A549 (cell line): ENCODE data around the gene CDKN1B. TPM values are rescaled to one million over a fixed set of nuclear protein-coding genes. Genes with fewer than 3 reads are reported as not detected.

Experiments
- ATAC-seq, 2 experiments: fragments of 200-7000 bp in 1 of 2; fragments of >200 bp in 1 of 2; cut with Nextera tagmentation in 1 of 2; cut with Tn5 transposase in 1 of 2; 3 replicates each; pipeline versions ENCODE4 v1.8.0 to v1.9.1; 2018 to 2020; ENCODE audit warnings: mild to moderate bottlenecking in 1 of 2, moderate library complexity in 1 of 2
- CTCF ChIA-PET: fragments of 300-600 bp; sonication (Branson Sonifier 250); formaldehyde crosslinking; extraction: SDS; loops from one replicate; lab custom pipeline; 2021; ENCODE audit warnings: antibody characterized with exemption, inconsistent platforms; lab: Yijun Ruan, JAX
- POLR2A ChIA-PET: fragments of 350-600 bp; formaldehyde crosslinking; extraction: SDS; loops from one replicate; lab custom pipeline; 2021; ENCODE audit warnings: antibody characterized with exemption, inconsistent platforms; lab: Yijun Ruan, JAX
- DNase-seq, 2 experiments: peaks; one replicate each; pipeline versions ENCODE4 v3.0.0 to v3.0.0-alpha.2; 2011 to 2016; ENCODE audit warnings: low read depth in 1 of 2, low spot score in 1 of 2
- FAIRE-seq: peaks from 2 replicates; lab custom pipeline; 2011; peaks lifted over from hg19 to GRCh38; lab: Jason Lieb, UNC
- H3K27ac ChIP-seq, 2 experiments: fragments of >200 bp; sonication (Bioruptor Twin); formaldehyde crosslinking; 3 replicates each; pipeline ENCODE4 v1.5.1; 2016 to 2017
- H3K4me1 ChIP-seq: fragments of >200 bp; sonication (Bioruptor Twin); formaldehyde crosslinking; 3 replicates; pipeline ENCODE4 v1.6.1; 2016
- H3K4me2 ChIP-seq: fragments of >200 bp; sonication (Bioruptor Twin); formaldehyde crosslinking; 3 replicates; pipeline ENCODE4 v1.6.1; 2016
- H3K4me3 ChIP-seq: fragments of >200 bp; sonication (Bioruptor Twin); formaldehyde crosslinking; 3 replicates; pipeline ENCODE4 v1.5.1; 2016
- H3K9me3 ChIP-seq: fragments of >200 bp; sonication (Bioruptor Twin); formaldehyde crosslinking; 3 replicates; pipeline ENCODE4 v1.6.1; 2016
- CBX8 ChIP-seq: fragments of 200-600 bp; sonication (generic); IDR thresholded peaks from 2 replicates; pipeline ENCODE4 v1.6.1; 2016
- CHD4 ChIP-seq: fragments of 200-600 bp; sonication (generic); IDR thresholded peaks from 2 replicates; pipeline ENCODE4 v1.6.1; 2016; ENCODE audit warnings: antibody characterized with exemption, mild to moderate bottlenecking, borderline replicate concordance
- ESRRA ChIP-seq: fragments of 150-350 bp; IDR thresholded peaks from 2 replicates; pipeline ENCODE4 v1.6.1; 2014; ENCODE audit warnings: mild to moderate bottlenecking, low read length, borderline replicate concordance
- FOXS1 ChIP-seq: fragments of 250-450 bp; sonication (Bioruptor Pico); IDR thresholded peaks from 2 replicates; pipeline ENCODE4 v1.5.0; 2020; ENCODE audit warnings: mild to moderate bottlenecking, moderate library complexity
- GATA3 ChIP-seq: IDR thresholded peaks from 2 replicates; pipeline ENCODE4 v1.6.1; 2012; ENCODE audit warnings: borderline replicate concordance
- HDAC2 ChIP-seq: fragments of 200-600 bp; sonication (generic); IDR thresholded peaks from 2 replicates; pipeline ENCODE4 v1.6.1; 2016
- JUN ChIP-seq, 2 experiments: fragments of >200 bp; sonication (Bioruptor Twin); formaldehyde crosslinking; IDR thresholded peaks; 2 replicates in 1 of 2; 3 replicates in 1 of 2; pipeline ENCODE4 v1.6.1; 2016 to 2017
- KDM5A ChIP-seq: fragments of 200-600 bp; sonication (generic); IDR thresholded peaks from 2 replicates; pipeline ENCODE4 v1.6.1; 2016; ENCODE audit warnings: antibody characterized with exemption, mild to moderate bottlenecking
- MAFK ChIP-seq: fragments of 450-650 bp; IDR thresholded peaks from 2 replicates; pipeline ENCODE4 v1.6.1; 2014; ENCODE audit not compliant: partially characterized antibody
- MYC ChIP-seq: IDR thresholded peaks from 2 replicates; pipeline ENCODE4 v1.6.1; 2012; ENCODE audit warnings: mild to moderate bottlenecking, inconsistent platforms, low read length, improper control_type of control experiment, borderline replicate concordance
- NPAS2 ChIP-seq: fragments of 250-450 bp; sonication (Bioruptor Pico); IDR thresholded peaks from 2 replicates; pipeline ENCODE4 v1.8.0; 2022; ENCODE audit warnings: mild to moderate bottlenecking, moderate library complexity, borderline replicate concordance
- POLR2AphosphoS2 ChIP-seq: conservative IDR thresholded peaks from 2 replicates; pipeline ENCODE4 v1.6.1; 2012; ENCODE audit warnings: low read length, improper control_type of control experiment, inconsistent platforms
- RCOR1 ChIP-seq: fragments of 150-350 bp; IDR thresholded peaks from 2 replicates; pipeline ENCODE4 v1.6.1; 2014; ENCODE audit warnings: antibody characterized with exemption, low read length, low read depth
- SMC3 ChIP-seq: fragments of >200 bp; sonication (Bioruptor Twin); formaldehyde crosslinking; IDR thresholded peaks from 3 replicates; pipeline ENCODE4 v1.6.1; 2018; ENCODE audit warnings: inconsistent platforms
- SREBF2 ChIP-seq: fragments of 450-650 bp; IDR thresholded peaks from 2 replicates; pipeline ENCODE4 v1.6.1; 2014; ENCODE audit warnings: mild to moderate bottlenecking, moderate library complexity
- USF2 ChIP-seq: fragments of 450-650 bp; IDR thresholded peaks from 2 replicates; pipeline ENCODE4 v1.6.1; 2014; ENCODE audit warnings: antibody characterized with exemption
- WGBS: methylation state at CpG from one replicate; pipeline ENCODE4 v1.1.6; 2017; ENCODE audit errors: missing lambda C conversion rate; 5-methylcytosine and 5-hydroxymethylcytosine counted together
- polyA plus RNA-seq, 4 experiments: library from polyadenylated mRNA; depleted of rRNA in 3 of 4; stranded (reverse); fragments of >200 nt; fragmentation: RNase III in 1 of 4; extraction: RNeasy Plus Mini Kit Qiagen cat#74134 plus additional on column Dnase treatment in 1 of 4; gene quantifications; 2 replicates in 3 of 4; 3 replicates in 1 of 4; pipeline ENCODE4 v1.2.3, GENCODE V29; 2011 to 2017
- TF ChIP-seq, protein P1 (sequence below): fragments of 200-600 bp; sonication (generic); IDR thresholded peaks from 2 replicates; pipeline ENCODE4 v1.6.1; 2016; ENCODE audit warnings: antibody characterized with exemption, mild to moderate bottlenecking, moderate library complexity
- TF ChIP-seq, protein P2 (sequence below): fragments of >200 bp; sonication (Bioruptor Twin); formaldehyde crosslinking; IDR thresholded peaks from 3 replicates; pipeline ENCODE4 v1.6.1; 2016
- TF ChIP-seq, protein P3 (sequence below): fragments of 250-450 bp; sonication (Bioruptor Pico); IDR thresholded peaks from 2 replicates; pipeline ENCODE4 v1.5.0; 2020; ENCODE audit warnings: low read depth, mild to moderate bottlenecking, moderate library complexity
- TF ChIP-seq, protein P4 (sequence below): fragments of 250-450 bp; sonication (Bioruptor Pico); IDR thresholded peaks from 2 replicates; pipeline ENCODE4 v1.5.0; 2021; ENCODE audit warnings: mild to moderate bottlenecking, moderate library complexity, borderline replicate concordance
- TF ChIP-seq, protein P5 (sequence below): fragments of >200 bp; sonication (Bioruptor Twin); formaldehyde crosslinking; IDR thresholded peaks from 2 replicates; pipeline ENCODE4 v1.6.1; 2016

CDKN1B gene
- polyA plus RNA-seq, 2 of the 4 experiments (the other 2 are of a cell fraction): 20.3 to 26.8 TPM

- POLR2A ChIA-PET: no interaction called here
Observed at GRCh38 chr12:12718853-12719252, 1.7 kb downstream of the CDKN1B start.

DNA sequence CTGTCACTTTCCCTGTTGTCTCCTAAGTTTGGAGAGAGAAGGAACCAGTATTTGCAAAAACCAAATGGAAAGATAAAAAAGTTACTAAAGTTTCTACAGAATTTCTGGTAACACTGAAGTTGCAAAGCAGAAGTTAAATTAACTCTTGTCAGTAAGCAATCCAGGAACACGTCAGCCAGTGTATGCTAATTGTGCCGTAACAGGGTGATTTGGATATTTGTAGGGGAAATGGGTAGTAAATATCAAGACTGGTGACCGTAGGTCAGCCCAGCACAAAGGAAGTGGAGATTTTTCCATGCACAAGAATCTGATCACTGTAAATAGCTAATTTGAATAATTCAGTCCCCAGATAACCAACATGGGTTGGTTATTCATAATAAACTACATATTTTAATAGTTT is 2.3 kb downstream of the CDKN1B start:
- DNase-seq (peak in 1 of 2 experiments; percentile 29), FAIRE-seq (no peak), ATAC-seq (no peak)
- no peak for TF ChIP-seq FOXS1
- TF ChIP-seq, protein P1, sequence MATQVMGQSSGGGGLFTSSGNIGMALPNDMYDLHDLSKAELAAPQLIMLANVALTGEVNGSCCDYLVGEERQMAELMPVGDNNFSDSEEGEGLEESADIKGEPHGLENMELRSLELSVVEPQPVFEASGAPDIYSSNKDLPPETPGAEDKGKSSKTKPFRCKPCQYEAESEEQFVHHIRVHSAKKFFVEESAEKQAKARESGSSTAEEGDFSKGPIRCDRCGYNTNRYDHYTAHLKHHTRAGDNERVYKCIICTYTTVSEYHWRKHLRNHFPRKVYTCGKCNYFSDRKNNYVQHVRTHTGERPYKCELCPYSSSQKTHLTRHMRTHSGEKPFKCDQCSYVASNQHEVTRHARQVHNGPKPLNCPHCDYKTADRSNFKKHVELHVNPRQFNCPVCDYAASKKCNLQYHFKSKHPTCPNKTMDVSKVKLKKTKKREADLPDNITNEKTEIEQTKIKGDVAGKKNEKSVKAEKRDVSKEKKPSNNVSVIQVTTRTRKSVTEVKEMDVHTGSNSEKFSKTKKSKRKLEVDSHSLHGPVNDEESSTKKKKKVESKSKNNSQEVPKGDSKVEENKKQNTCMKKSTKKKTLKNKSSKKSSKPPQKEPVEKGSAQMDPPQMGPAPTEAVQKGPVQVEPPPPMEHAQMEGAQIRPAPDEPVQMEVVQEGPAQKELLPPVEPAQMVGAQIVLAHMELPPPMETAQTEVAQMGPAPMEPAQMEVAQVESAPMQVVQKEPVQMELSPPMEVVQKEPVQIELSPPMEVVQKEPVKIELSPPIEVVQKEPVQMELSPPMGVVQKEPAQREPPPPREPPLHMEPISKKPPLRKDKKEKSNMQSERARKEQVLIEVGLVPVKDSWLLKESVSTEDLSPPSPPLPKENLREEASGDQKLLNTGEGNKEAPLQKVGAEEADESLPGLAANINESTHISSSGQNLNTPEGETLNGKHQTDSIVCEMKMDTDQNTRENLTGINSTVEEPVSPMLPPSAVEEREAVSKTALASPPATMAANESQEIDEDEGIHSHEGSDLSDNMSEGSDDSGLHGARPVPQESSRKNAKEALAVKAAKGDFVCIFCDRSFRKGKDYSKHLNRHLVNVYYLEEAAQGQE: no peak
- TF ChIP-seq CBX8: no peak
- TF ChIP-seq USF2: no peak
- TF ChIP-seq, protein P2, sequence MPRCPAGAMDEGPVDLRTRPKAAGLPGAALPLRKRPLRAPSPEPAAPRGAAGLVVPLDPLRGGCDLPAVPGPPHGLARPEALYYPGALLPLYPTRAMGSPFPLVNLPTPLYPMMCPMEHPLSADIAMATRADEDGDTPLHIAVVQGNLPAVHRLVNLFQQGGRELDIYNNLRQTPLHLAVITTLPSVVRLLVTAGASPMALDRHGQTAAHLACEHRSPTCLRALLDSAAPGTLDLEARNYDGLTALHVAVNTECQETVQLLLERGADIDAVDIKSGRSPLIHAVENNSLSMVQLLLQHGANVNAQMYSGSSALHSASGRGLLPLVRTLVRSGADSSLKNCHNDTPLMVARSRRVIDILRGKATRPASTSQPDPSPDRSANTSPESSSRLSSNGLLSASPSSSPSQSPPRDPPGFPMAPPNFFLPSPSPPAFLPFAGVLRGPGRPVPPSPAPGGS: no peak
- TF ChIP-seq, protein P3, sequence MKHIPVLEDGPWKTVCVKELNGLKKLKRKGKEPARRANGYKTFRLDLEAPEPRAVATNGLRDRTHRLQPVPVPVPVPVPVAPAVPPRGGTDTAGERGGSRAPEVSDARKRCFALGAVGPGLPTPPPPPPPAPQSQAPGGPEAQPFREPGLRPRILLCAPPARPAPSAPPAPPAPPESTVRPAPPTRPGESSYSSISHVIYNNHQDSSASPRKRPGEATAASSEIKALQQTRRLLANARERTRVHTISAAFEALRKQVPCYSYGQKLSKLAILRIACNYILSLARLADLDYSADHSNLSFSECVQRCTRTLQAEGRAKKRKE: no peak
- TF ChIP-seq GATA3: no peak
- TF ChIP-seq HDAC2: no peak
- no peak for TF ChIP-seq POLR2AphosphoS2
- TF ChIP-seq, protein P4, sequence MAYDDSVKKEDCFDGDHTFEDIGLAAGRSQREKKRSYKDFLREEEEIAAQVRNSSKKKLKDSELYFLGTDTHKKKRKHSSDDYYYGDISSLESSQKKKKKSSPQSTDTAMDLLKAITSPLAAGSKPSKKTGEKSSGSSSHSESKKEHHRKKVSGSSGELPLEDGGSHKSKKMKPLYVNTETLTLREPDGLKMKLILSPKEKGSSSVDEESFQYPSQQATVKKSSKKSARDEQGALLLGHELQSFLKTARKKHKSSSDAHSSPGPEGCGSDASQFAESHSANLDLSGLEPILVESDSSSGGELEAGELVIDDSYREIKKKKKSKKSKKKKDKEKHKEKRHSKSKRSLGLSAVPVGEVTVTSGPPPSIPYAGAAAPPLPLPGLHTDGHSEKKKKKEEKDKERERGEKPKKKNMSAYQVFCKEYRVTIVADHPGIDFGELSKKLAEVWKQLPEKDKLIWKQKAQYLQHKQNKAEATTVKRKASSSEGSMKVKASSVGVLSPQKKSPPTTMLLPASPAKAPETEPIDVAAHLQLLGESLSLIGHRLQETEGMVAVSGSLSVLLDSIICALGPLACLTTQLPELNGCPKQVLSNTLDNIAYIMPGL (CRISPR knock-in tag): no peak
- no peak for TF ChIP-seq SREBF2
- no peak for TF ChIP-seq NPAS2 (CRISPR knock-in tag)
- no peak for TF ChIP-seq SMC3
- no peak for TF ChIP-seq MAFK
- TF ChIP-seq KDM5A: no peak
- no peak for TF ChIP-seq RCOR1
- TF ChIP-seq MYC: no peak
- no peak for TF ChIP-seq JUN (IDR thresholded peaks at IDR 0.05)
- TF ChIP-seq ESRRA: no peak
- no peak for TF ChIP-seq CHD4
- peak overlapping the region; percentile 96 to 98 for H3K27ac ChIP-seq
- no peaks in the 10 kb centered on the region for H3K9me3 ChIP-seq
- peak overlapping the region; percentile 87 for H3K4me3 ChIP-seq
- peaks cover 48% of the 10 kb centered on the region for H3K4me1 ChIP-seq
- WGBS: 9% methylated on average over 3 of the region's 3 CpGs
- CTCF ChIA-PET: interaction anchor here (1.3 to 2.3 kb wide), 2 partner anchors 17 to 59 kb away, joined by 5 to 14 read pairs; no protein-coding TSS in a partner anchor
- POLR2A ChIA-PET: no interaction called here
- H3K4me2 ChIP-seq: peak overlapping the region; percentile 99

More at GRCh38 chr12:12718853-12719252, 1.7 kb downstream of the CDKN1B start:
- WGBS: 2% methylated on average over 14 of the region's 14 CpGs
- FAIRE-seq (no peak), ATAC-seq (no peak), DNase-seq (peak in 1 of 2 experiments; percentile 39)
- H3K9me3 ChIP-seq: no peaks in the 10 kb centered on the region
- H3K4me3 ChIP-seq: peak overlapping the region; percentile 87
- H3K27ac ChIP-seq: peak overlapping the region; percentile 96 to 98
- peaks cover 51% of the 10 kb centered on the region for H3K4me1 ChIP-seq
- peak overlapping the region; percentile 99 for H3K4me2 ChIP-seq
- CTCF ChIA-PET: interaction anchor here (0.9 to 2.3 kb wide), 3 partner anchors 13 to 59 kb away, joined by 3 to 14 read pairs (median 5); no protein-coding TSS in a partner anchor
- TF ChIP-seq SREBF2: no peak
- TF ChIP-seq, protein P5, sequence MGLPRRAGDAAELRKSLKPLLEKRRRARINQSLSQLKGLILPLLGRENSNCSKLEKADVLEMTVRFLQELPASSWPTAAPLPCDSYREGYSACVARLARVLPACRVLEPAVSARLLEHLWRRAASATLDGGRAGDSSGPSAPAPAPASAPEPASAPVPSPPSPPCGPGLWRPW: no peak
